ENCODE results near the gene IPO4. TPM values are rescaled to one million over a fixed set of nuclear protein-coding genes. Genes with fewer than 3 reads are reported as not detected.

IPO4 gene
- total and polyA plus RNA-seq, 2 of the 13 experiments (the other 11 are each of a cell fraction or from before 2014, with no cell fraction given) = 39.0 to 179 TPM

GRCh38 chr14:24233538-24233866 lies 44.9 kb upstream of the IPO4 start (continued):
- TF ChIP-seq ZNF773 (CRISPR knock-in tag; IDR thresholded peaks at IDR 0.05; ENCODE audit: borderline replicate concordance) = no peak
- no peak for TF ChIP-seq ZNF451 (CRISPR knock-in tag; IDR thresholded peaks at IDR 0.05)
- no peak for TF ChIP-seq RARG (CRISPR knock-in tag; IDR thresholded peaks at IDR 0.05; ENCODE audit: low read depth)
- no peak for TF ChIP-seq ZNF18 (CRISPR knock-in tag; IDR thresholded peaks at IDR 0.05; ENCODE audit: insufficient replicate concordance)
- 0 out of 2 replicates have a peak, but pooled peaks have one; percentile 52 for TF ChIP-seq NAIF1 (CRISPR knock-in tag; IDR thresholded peaks at IDR 0.05; ENCODE audit: borderline replicate concordance)
- no peak for TF ChIP-seq HINFP (CRISPR knock-in tag; IDR thresholded peaks at IDR 0.05; ENCODE audit: low read depth)
- no peak for TF ChIP-seq THYN1 (CRISPR knock-in tag; IDR thresholded peaks at IDR 0.05; ENCODE audit: borderline replicate concordance, low read depth)
- TF ChIP-seq ZNF703 (CRISPR knock-in tag; IDR thresholded peaks at IDR 0.05; ENCODE audit: borderline replicate concordance) = no peak
- TF ChIP-seq SNAPC4 (CRISPR knock-in tag; IDR thresholded peaks at IDR 0.05) = no peak
- no peak for TF ChIP-seq MTA3 (CRISPR knock-in tag; IDR thresholded peaks at IDR 0.05)
- no peak for TF ChIP-seq MYNN (CRISPR knock-in tag; IDR thresholded peaks at IDR 0.05; ENCODE audit: low read depth)
- no peak for TF ChIP-seq MNT (IDR thresholded peaks at IDR 0.05)
- TF ChIP-seq ZBTB8A (CRISPR knock-in tag; IDR thresholded peaks at IDR 0.05; ENCODE audit: borderline replicate concordance, low read depth) = no peak
- no peak for TF ChIP-seq ZNF558 (CRISPR knock-in tag; IDR thresholded peaks at IDR 0.05; ENCODE audit: borderline replicate concordance)
- TF ChIP-seq CBFB (CRISPR knock-in tag; IDR thresholded peaks at IDR 0.05) = no peak
- TF ChIP-seq ZNF841 (CRISPR knock-in tag; IDR thresholded peaks at IDR 0.05; ENCODE audit: borderline replicate concordance) = no peak
- TF ChIP-seq GATAD2A (CRISPR knock-in tag; IDR thresholded peaks at IDR 0.05) = no peak
- TF ChIP-seq ZFP1 (CRISPR knock-in tag; IDR thresholded peaks at IDR 0.05) = no peak

Measured in HepG2 (cell line).